Pancreas (tissue), 10 donors: ENCODE measurements around the gene CSF1R. TPM values are rescaled to one million over a fixed set of nuclear protein-coding genes. Genes with fewer than 3 reads are reported as not detected.

Experiments
- ATAC-seq, 4 donors: fragments of 200-7000 bp; cut with Tn5 transposase; one replicate each; pipeline versions ENCODE4 v1.8.0 to v1.9.1; 2020; ENCODE audit warnings: mild to moderate bottlenecking in 4 of 4, moderate library complexity in 4 of 4
- DNase-seq, 6 donors: peaks; one replicate each; pipeline ENCODE4 v3.0.0-alpha.2; 2020
- FAIRE-seq: peaks from 2 replicates; lab custom pipeline; 2012; peaks lifted over from hg19 to GRCh38; lab: Jason Lieb, UNC
- H3K27ac ChIP-seq, 4 donors: fragments of 200-600 bp; sonication (generic); 1 replicate in 3 of 4; 2 replicates in 1 of 4; pipeline versions ENCODE4 v1.5.0 to v1.8.0; 2020
- H3K27me3 ChIP-seq, 4 donors: fragments of 200-600 bp; one replicate each; pipeline ENCODE4 v1.8.0; 2021
- H3K36me3 ChIP-seq, 3 donors: fragments of 200-600 bp; sonication (generic) in 1 of 3; one replicate each; pipeline versions ENCODE4 v1.5.0 to v1.8.0; 2020 to 2021
- H3K4me1 ChIP-seq, 3 donors: fragments of 200-600 bp; one replicate each; pipeline ENCODE4 v1.8.0; 2021
- H3K4me3 ChIP-seq, 4 donors: fragments of 200-600 bp; sonication (generic) in 2 of 4; one replicate each; pipeline versions ENCODE4 v1.5.0 to v1.8.0; 2020 to 2021
- H3K9me3 ChIP-seq, 4 donors: fragments of 200-600 bp; one replicate each; pipeline ENCODE4 v1.8.0; 2021
- CTCF ChIP-seq, 4 donors: fragments of 200-600 bp; sonication (generic) in 3 of 4; IDR thresholded peaks; one replicate each; pipeline versions ENCODE4 v1.5.0 to v1.8.0; 2021; ENCODE audit warnings: antibody characterized with exemption in 4 of 4
- WGBS, 2 donors: extraction: QIAGEN DNeasy Blood & Tissue Kit; methylation state at CpG; one replicate each; pipeline ENCODE4 v1.1.7; 2013; 5-methylcytosine and 5-hydroxymethylcytosine counted together
- intact Hi-C, 3 donors: fragments of 100-400 bp; cut with DNase I; formaldehyde crosslinking; loops; one replicate each; pipeline versions ENCODE4 v1.11.1 to v1.14.2; 2022
- polyA plus RNA-seq, 2 donors: library from polyadenylated mRNA; stranded (reverse); fragments of 200-250 nt; gene quantifications; one replicate each; pipeline ENCODE4 v1.2.3, GENCODE V29; 2013
- total RNA-seq, 6 donors: library from RNA; stranded (reverse); fragmentation: NEBNext Ultra II Directional in 4 of 6; extraction: Animal tissue kit (Norgen Biotek cat#: 25700) in 4 of 6; gene quantifications; one replicate each; pipeline versions ENCODE4 v1.2.1 to v1.2.4, GENCODE V29; 2021 to 2023
- donor health status: healthy with polysubstance abuse.
- donor health status: DM: no; HTN: no; CAD: no; lungs with moderate emphysema.
- donor health status: DM: no; HTN: no; CAD: no.
- donor health status: control.
- donor health status: control.
- donor health status: Bipolar disorder and iron deficiency.
- donor health status: DM: yes; HTN: yes; CAD: no.
- donor health status: DM: no; HTN: no; CAD: no.
- donor health status: DM: no; HTN: no; CAD: no.
- donor health status: DM: yes; HTN: yes; CAD: no.

The CSF1R gene
- total and polyA plus RNA-seq, 8 donors = 1.4 to 51.2 (median 4.1) TPM

GRCh38 chr5:150080696-150081435 is 5.5 kb downstream of the CSF1R start:
- intact Hi-C loops = no loop called here
- Histone ChIP-seq H3K27ac (no peak overlapping the region), H3K4me3 (no peak overlapping the region), H3K36me3 (no peaks in the 10 kb centered on the region), H3K27me3 (no peaks in the 10 kb centered on the region), H3K4me1 (no peaks in the 10 kb centered on the region), H3K9me3 (no peaks in the 10 kb centered on the region)
- DNase-seq (no peak), ATAC-seq (no peak), FAIRE-seq (no peak)
- WGBS, 2 donors = 72 to 82% methylated on average over 15 of the region's 15 CpGs
- no peak for TF ChIP-seq CTCF (IDR thresholded peaks at IDR 0.05)

- Histone ChIP-seq H3K36me3 (no peaks in the 10 kb centered on the region), H3K4me1 (no peaks in the 10 kb centered on the region), H3K27me3 (no peaks in the 10 kb centered on the region), H3K27ac (no peak overlapping the region), H3K4me3 (no peak overlapping the region), H3K9me3 (no peaks in the 10 kb centered on the region)
- 86 to 90% methylated on average over 19 of the region's 19 CpGs for WGBS, 2 donors
- TF ChIP-seq CTCF (IDR thresholded peaks at IDR 0.05) = no peak
- FAIRE-seq = no peak
- no peak for ATAC-seq
- intact Hi-C loops = no loop called here
- DNase-seq = no peak
Measured at GRCh38 chr5:150079909-150080461, 6.4 kb downstream of the CSF1R start.

- WGBS, 2 donors = 85 to 86% methylated on average over 7 of the region's 7 CpGs
Measured at GRCh38 chr5:150078802-150079689, 7.3 kb downstream of the CSF1R start.

GRCh38 chr5:150077996-150078801 is 8.2 kb downstream of the CSF1R start:
- no peaks in the 10 kb centered on the region for H3K36me3 ChIP-seq
- DNase-seq (no peak), ATAC-seq (no peak), FAIRE-seq (no peak)
- H3K4me1 ChIP-seq = no peaks in the 10 kb centered on the region
- no peak overlapping the region for H3K4me3 ChIP-seq
- H3K9me3 ChIP-seq = no peaks in the 10 kb centered on the region
- TF ChIP-seq CTCF (IDR thresholded peaks at IDR 0.05) = no peak
- WGBS, 2 donors = 73 to 79% methylated on average over 8 of the region's 8 CpGs
- intact Hi-C loops = no loop called here
- H3K27ac ChIP-seq = no peak overlapping the region
- no peaks in the 10 kb centered on the region for H3K27me3 ChIP-seq

More at GRCh38 chr5:150078802-150079689, 7.3 kb downstream of the CSF1R start:
- DNase-seq (no peak), FAIRE-seq (no peak), ATAC-seq (no peak)
- no peaks in the 10 kb centered on the region for H3K27me3 ChIP-seq
- H3K4me1 ChIP-seq = no peaks in the 10 kb centered on the region
- H3K4me3 ChIP-seq = no peak overlapping the region
- no peaks in the 10 kb centered on the region for H3K36me3 ChIP-seq
- intact Hi-C loops = no loop called here
- H3K27ac ChIP-seq = no peak overlapping the region
- no peaks in the 10 kb centered on the region for H3K9me3 ChIP-seq
- TF ChIP-seq CTCF (IDR thresholded peaks at IDR 0.05) = no peak
